Suppressor macrophage (primary cell): ENCODE results near the gene NFATC3.

Experiments
- DNase-seq, 4 experiments: peaks; one replicate each; pipeline ENCODE4 v3.0.0-alpha.2; 2020 to 2022
- total RNA-seq, 17 experiments: gene quantifications; one replicate each; lab custom pipeline; 2026; ENCODE audit warnings: mixed read lengths in 6 of 17, inconsistent platforms in 3 of 17; lab: John Stamatoyannopoulos, UW

The NFATC3 gene
- 12.1 to 101 (median 58.1) reads per million in 17 experiments for total RNA-seq

- peak; percentile 98 to 100 (median 98) for DNase-seq
Measured at GRCh38 chr16:68085259-68086071, at the start of gene NFATC3. NFATC3 (plus strand) TSS chr16:68085370; CDS start chr16:68085682, 312 bp downstream.

DNA sequence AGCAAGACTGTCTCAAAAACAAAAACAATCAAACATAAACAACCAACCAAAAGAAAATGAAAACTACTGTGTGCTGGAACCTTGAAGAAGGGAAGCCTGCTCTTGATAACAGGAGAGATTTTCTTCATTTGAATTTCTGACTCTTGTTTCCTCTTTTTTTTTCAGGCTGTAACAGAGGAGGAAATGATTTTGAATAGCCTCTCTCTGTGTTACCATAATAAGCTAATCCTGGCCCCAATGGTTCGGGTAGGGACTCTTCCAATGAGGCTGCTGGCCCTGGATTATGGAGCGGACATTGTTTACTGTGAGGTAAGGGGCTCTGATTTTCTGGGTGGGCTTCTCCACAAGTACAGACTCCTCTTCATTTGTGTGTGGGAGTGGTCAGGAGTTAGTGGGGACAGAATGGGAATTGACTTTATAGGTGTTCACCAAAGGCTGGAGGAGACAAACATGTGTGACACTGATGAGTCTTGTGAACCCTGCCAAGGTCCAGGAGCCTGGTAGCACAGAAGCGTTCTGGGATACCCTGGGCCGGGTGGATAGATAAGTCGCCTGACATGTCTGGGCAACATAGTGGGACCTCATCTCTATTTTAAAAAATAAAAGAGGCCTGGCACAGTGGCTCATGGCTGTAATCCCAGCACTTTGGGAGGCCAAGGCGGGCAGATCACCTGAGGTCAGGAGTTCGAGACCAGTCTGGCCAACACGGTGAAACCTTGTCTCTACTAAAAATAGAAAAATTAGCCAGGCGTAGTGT is 47.2 kb upstream of the NFATC3 start:
- peak in 3 of 4 experiments; percentile 29 to 63 (median 31) for DNase-seq

GRCh38 chr16:68040506-68041288 is 44.5 kb upstream of the NFATC3 start:
- peak; percentile 75 to 89 (median 82) for DNase-seq

GRCh38 chr16:68041783-68042182 is 43.4 kb upstream of the NFATC3 start:
- peak; percentile 27 to 76 (median 53) for DNase-seq

DNA sequence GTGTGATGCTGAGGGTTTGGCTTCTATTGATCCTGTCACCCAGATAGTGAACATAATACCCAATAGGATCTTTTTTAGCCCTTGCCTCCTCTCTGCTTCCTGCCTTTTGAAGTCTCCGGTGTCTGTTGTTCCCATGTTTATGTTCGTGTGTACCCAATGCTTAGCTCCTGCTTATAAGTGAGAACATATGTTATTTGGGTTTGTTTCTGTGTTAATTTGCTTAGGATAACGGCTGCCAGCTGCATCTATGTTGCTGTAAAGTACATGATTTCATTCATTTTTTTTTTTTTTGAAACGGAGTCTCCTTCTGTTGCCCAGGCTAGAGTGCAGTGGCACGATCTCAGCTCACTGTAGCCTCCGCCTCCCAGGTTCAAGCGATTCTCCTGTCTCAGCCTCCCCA is 39.1 kb upstream of the NFATC3 start:
- no peak for DNase-seq

GRCh38 chr16:68047987-68048386 is 37.2 kb upstream of the NFATC3 start:
- no peak for DNase-seq

GRCh38 chr16:68049449-68049848 is 35.7 kb upstream of the NFATC3 start:
- peak; percentile 56 to 82 (median 74) for DNase-seq

DNA sequence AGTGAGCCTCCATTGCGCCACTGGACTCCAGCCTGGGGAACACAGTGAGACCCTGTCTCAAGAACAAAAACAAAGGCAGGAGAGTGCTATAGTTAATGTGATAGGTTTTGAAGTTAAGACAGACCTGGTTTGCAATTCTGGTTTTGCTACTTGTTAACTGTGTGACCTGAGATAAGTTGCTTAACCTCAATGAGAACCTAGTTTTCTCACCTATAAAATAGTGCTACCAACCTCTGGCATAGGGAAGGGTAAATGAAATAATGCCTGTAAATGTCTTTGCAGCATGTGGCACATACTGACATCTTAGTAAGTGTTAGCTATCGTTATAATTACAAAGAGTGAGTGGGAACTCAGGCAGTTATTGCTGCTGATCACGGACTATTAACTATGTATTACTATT is 29.8 kb upstream of the NFATC3 start:
- no peak for DNase-seq

GRCh38 chr16:68059804-68060203 is 25.4 kb upstream of the NFATC3 start:
- DNase-seq = no peak

GRCh38 chr16:68061396-68061795 is 23.8 kb upstream of the NFATC3 start:
- no peak for DNase-seq

DNA sequence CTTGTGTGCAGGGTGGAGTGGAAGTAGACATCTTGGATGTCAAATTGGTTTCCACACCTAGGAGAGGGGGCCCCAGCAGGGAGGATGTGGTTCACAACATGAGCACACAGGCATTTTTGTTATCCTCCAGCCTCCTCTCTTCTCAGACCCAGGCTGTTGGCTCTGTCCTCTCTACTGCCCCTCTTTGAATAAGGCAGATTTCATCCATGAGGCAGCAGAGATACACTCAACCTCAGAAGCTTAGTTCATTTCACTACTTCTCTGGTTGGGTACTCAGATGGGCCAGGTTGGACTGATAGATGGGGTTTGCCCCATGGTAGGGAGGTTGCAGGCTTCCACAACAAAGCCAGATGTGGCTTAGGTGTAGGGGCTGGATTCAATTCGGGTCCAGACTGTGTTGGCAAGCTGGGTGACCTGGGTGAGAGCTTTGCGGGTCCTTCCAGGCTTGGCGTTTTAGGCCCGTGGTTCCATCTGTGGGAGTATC is 22.2 kb upstream of the NFATC3 start:
- no peak for DNase-seq

GRCh38 chr16:68064791-68065365 is 20.3 kb upstream of the NFATC3 start:
- peak; percentile 75 to 88 (median 81) for DNase-seq

DNA sequence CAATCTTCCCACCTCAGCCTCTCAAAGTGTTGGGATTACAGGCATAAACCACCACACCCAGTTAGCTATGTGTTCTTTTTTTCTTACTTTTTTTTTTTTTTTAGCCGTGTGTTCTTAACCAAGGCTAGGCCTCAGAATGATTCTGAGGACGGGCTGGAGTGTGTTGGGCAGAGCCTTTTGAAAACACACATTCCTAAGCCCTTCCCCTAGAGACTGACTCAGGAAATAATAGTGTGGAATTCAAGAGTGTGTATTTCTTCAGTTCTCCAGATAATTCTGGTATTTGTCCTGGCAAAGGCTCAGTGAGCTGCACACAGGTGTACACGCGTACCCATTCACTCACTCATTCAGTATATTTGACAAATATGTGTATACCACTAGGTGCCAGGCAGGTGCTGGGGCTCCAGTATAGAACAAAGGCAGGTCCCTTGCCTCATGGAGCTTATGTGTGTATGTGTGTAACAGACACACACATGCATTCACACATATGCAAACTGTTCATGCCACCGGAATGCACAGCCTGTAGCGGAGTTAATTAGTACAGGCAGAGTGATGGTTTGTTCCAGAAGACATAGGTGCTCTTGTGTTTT is 19.4 kb upstream of the NFATC3 start:
- DNase-seq = no peak

- DNase-seq = no peak
Measured at GRCh38 chr16:68066763-68067162, 18.4 kb upstream of the NFATC3 start.

DNA sequence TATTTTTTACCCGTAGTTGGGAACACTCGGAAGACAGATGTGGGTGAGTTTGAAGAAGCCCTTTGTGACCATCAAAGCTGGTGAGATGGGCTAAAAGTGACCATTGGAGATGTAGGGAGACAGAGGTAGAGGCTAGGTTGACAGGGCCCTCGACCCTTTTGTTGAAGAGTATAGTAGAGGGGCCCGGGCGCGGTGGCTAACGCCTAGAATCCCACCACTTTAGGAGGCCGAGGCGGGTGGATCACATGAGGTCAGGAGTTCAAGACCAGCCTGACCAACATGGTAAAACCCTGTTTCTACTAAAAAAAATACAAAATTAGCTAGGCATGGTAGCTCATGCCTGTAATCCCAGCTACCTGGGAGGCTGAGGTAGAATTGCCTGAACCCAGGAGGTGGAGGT is 16.2 kb upstream of the NFATC3 start:
- DNase-seq = no peak

GRCh38 chr16:68069511-68070248 is 15.5 kb upstream of the NFATC3 start:
- no peak for DNase-seq

GRCh38 chr16:68070249-68070730 is 14.9 kb upstream of the NFATC3 start:
- no peak for DNase-seq

GRCh38 chr16:68070806-68071517 is 14.2 kb upstream of the NFATC3 start:
- no peak for DNase-seq

DNA sequence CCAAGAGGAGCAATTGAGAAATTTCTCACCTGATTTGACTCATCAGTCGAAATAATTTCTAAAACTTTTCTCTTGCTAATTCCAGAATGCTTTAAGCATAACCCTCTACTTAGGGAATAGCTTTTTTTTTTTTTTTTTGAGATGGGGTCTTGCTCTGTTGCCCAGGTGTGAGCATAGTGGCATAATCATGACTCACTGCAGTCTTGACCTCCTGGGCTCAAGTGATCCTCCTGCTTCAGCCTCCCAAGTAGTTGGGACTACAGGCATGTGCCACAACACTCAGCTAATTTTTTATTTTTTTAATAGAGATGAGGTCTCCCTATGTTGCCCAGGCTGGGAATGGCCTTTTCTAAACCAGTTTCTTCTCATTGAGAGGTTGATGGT is 13.7 kb upstream of the NFATC3 start:
- DNase-seq = no peak

- no peak for DNase-seq
Measured at GRCh38 chr16:68072038-68072695, 13.0 kb upstream of the NFATC3 start.
